SW480 (cell line): ENCODE measurements around the gene DGCR2.
A peak's percentile ranks its signal among the peaks of the same experiment; 100 is the strongest.
"Not testable (repeated sequence)": the region's sequence is repeated elsewhere in the genome, so short reads cannot be mapped to it uniquely, and the experiment has no call there.

Experiments
- DNase-seq: peaks from one replicate; pipeline ENCODE4 v3.0.0-alpha.2; 2016; ENCODE audit warnings: low spot score

The DGCR2 gene

DNA sequence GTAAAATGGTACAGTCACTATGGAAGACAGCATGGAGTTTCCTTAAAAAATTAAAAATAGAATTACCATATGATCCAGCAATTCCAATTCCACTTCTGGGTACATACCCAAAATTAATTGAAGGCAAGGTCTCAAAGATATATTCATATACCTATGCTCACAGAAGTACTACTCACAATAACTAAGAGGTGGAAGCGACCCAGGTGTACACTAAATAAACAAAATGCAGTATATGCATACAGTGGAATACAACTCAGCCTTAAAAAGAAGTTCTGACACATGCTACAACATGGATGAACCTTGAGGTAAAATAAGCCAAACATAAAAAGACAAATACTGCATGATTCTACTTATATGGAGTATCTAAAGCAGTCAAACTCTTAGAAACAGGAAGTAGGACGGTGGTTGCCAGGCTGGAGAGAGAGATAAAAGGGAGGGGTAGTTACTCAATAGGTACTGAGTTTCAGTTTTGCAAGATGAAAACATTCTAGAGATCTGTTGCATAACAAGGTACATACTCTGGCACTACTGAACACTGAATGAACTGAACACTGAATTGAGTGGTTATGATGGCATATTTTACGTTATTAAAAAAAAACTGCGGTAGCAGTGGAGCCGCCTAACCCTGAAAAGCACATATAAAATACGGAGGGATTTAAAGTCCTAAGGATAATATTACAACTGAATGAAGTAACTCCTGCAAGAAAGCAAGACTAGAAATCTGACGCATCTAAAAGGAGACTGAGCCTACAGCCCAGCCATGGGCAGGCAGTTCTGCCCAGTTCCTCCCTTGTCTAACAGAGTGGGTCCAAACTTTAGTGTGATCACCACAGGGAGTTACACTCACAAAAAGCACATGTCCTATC, 12.8 kb downstream of the DGCR2 start:
- DNase-seq: no peak

DNA sequence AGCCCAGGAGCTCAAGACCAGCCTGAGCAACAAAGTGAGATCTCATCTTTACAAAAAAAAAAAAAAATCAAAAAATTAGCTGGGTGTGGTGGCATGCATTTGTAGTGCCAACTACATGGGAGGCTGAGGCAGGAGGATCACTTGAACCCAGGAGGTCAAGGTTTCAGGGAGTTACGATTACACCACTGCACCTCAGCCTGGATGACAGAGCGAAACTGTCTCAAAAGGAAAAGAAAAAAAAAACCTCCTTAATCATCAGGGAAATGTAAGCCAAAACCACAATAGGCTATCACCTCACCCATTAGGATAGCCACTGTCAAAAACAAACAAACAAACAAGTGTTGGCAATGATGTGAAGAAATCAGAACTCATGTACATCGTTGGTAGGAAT, 13.4 kb downstream of the DGCR2 start:
- DNase-seq: no peak

DNA sequence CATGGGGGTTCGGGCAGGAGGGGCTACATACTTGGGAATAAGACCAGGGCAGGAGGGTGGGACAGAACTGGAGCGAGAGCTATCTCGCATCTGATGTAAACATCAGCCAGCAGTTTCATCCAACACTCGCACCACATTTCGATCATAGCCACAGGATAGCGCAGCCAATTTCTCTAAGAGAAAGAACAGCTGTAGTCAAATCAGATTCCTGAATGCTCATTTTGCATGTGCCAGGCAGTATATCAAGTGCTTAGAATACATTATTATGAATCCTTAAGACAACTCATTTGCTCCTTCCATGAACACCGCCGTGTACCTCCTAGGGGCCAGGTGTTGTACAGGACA, 14.5 kb downstream of the DGCR2 start:
- DNase-seq: no peak

DNA sequence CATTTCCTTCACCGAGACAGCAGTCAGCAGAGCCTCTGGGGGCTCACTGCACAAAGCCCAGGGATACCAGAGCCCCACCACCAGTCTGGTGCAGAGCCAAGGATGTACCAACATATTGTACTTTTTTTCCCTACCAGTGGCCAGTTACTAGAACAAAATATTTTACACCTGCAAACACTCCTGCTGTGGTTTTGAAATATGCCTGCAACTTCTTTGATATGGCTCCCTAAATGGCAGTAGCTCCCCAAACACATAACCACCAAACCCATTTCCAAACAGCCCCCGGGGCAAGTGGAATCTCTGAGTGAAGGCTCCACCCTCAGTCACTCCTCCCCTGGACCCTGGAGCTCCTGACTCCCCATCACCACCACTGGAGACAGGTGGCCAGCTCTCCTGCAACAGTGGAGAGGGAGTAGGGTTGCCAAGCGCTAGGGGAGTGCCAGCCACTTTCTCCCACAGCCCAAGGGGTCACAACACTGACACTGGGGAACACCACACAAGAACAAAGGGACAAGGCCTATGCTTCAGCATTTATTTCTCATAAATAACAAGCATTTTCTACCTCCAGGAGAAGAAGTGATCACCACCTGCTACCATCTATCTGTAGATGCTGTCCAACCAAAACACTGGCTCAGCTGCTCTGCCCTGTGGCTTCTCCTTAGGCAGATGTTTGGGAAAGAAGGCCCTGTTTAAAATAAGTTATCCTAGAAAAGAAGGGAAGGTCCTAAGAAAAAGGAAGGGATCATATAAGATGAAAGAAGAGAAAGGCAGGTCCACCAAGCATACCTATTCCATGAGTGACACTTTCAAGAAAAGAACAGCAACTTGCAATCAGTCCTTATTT, 15.1 kb downstream of the DGCR2 start:
- peak; percentile 69 for DNase-seq

DNA sequence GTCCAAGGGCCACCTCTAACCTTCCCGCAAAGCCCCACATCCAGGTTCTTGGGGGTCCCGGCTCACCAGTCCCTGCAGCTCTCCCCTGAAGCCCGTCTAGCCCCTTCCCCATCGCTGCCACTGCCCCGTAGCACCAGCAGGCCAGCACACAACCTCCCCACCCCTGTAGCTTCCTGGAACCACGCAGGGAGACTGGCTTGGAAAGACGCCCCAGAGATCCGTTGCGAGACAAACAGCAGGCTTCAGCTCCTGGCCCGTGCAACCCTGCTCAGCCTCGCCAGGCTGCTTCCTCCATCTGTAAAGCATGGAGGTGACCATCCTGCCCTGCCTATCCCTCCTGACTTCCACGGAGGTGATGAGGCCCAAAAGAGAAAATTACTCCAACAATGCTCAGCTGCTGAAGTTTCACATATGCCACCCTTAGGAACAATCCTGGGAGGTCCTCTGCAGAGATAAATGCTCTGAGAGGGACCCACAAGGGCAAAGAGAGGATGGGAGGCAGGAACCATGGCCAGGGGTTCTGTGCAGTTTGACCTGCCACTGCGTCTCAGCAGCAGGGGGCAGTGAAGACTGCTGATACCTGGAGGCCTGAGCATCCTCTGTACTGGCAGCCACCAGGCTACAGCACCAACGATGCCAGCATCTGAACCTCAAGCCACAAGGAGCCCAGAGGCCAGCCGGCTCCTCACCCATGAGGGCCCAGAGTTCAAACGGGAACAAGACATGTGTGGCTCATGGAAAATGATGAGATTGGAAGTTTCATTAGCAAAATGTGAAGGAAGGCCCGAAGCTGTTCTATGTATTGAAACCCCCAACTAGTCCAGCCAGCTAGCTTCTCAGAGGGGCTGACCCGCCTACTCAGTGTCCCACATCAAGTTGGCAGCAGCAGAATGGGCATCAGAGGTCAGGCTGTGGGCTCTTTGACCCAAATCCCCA, 16.1 kb downstream of the DGCR2 start:
- DNase-seq: peak; percentile 18

DNA sequence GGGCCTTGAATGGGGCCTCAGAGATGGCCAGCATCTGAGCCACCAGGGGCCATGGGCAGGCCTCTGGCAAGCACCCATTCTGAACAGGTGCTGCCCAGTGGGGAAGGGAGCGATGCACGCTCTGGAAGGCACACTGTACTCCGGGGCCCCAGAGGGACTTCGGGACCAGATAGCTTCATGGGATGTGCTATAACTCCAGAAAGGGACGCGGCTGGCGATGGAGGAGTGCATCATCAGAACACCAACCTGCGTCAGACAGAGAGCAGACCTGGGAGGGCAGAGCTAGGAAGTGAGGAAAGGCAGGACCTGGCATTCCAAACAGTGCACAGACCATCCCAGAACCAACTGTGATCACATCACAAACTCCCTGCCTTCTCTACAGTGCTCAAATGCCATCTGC, 16.8 kb downstream of the DGCR2 start:
- DNase-seq: no peak

DNA sequence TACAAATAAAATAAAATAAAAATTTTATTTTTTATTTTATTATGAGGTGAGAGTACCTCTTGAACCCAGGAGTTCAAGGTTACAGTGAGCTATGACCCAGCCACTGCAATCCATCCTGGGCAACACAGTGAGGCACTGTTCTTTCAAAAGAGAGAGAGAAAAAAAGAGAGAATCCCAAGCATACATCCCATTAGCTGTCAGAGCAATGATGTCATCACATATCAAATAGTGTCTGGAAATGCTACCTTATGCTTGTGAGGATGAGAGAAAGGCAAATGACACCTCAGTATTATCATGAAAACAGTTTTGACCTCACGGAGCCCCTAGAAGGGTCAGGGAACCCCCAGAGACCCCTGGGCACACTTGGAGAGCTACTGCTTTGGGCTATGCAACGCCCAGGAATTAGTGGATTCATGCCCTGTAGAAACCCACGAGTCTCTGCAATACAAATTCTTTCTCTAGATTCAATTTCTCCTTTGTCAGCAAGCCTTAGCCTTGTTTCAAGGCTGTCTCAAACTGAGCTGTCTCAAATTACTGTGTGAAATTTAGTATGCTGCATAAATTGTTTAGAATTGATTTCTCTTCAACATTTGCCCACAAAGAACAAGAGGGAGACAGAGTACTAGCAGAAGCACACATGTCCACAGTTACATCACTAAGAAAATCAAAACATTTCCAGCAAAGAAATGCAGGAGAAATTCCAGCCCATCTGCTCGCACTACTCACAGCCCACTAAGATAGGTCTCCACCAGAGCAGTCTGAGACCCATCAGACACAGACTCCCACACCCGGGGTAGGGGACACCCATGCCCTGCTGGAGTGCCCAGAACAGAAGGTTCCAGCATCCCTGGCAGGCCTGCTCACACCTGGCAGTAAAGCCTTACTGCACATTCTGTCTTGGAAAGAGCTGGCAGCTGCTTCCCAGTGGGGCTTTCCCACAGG, 18.1 kb downstream of the DGCR2 start:
- DNase-seq: no peak

DNA sequence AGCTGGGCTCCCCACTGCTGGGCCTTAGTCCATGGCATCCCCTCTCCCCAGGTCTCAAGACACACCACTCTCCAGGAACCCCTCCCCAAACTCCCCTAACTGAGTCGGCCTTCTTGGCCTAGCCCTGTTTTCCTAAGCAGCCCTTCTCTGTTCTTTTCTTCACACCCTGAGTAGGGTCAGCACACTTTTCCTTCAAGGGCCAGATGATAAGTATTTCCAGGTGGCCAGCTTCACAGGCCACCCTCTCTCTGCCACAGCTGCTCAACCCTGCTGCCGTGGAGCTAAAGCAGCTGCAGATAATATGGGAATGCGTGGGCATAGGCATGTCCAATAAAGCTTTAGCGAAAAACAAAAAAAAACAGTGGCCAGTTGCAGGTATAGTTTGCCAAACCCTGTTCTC, 24.1 kb downstream of the DGCR2 start:
- DNase-seq: no peak

DNA sequence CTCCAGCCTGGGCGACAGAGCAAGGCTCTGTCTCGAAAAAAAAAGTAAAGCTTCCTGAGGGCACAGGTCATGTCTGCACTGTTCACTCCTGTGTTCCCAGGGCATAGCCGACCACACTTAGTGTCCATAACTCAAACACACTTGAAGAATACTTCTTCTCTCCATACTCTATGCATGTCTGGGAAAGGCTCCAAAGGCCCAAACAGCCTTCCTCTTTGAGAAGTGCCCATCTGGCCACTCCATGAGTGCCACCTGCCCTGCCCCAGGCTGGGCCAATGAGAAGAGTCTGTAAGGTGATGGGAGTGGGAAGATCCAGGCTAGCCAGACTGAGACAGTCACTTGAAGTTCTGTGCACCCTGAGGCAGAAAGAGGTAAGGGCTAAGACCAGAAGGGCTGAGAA, 24.7 kb downstream of the DGCR2 start:
- DNase-seq: no peak

DNA sequence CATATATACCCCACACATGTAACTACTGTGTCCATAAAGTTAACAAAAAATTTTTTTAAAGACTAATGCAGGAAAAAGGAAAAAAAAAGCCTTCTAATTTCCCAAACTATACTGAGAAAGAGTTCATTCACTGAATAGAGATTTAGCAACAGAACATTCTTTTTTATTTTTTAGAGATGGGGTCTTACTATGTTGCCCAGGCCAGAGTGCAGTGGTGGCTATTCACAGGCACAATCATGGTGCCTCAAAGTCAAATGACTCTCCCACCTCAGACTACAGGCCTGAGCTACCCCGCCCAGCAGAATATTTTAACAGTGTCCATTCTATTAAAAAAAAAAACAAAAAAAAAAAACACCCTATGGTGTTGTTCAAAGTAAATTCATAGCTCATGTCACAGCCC, 25.7 kb downstream of the DGCR2 start:
- DNase-seq: no peak

DNA sequence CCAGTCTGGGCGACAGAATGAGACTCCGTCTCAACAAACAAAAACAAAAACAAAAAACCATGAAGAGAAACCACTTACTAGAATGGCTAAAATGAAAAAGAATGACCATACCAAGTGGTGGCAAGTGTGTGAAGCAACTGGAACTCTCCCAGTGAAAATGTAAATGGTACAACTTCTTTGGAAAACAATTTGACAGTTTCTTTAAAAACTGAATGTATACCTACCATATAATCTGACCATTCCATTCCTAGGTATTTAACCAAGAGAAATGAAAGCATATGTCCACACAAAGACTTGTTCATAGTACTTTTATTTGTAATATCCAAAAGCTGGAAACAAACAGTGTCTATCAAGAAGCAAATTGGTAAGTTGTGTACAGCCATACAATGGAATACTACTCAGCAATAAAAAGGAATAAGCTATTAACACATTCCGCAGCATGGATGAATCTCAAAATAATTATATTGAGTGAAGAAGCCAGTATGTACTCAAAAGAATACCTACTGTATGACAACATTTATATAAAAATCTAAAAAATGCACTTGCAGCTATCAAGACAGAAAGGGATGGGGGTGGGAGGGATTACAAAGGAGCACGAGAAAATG, 27.7 kb downstream of the DGCR2 start:
- DNase-seq: no peak

DNA sequence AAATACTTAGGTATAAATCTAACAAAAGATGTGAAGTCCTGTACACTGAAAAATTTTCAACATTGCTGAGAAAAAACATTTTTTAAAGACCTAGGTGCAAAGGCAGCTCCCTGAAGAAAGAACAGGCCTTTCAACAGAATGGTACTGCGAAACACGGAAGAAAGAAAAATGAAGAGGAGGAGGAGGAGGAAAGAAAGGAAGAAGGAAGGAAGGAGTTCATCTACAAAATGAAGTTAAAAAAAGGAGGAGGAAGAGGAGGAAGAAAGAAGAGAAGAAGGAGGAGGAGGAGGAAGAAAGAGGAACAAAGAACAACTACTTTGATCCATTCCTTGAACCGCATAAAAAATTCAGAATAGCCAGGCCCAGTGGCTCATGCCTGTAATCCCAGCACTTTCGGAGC, 29.5 kb downstream of the DGCR2 start:
- no peak for DNase-seq

DNA sequence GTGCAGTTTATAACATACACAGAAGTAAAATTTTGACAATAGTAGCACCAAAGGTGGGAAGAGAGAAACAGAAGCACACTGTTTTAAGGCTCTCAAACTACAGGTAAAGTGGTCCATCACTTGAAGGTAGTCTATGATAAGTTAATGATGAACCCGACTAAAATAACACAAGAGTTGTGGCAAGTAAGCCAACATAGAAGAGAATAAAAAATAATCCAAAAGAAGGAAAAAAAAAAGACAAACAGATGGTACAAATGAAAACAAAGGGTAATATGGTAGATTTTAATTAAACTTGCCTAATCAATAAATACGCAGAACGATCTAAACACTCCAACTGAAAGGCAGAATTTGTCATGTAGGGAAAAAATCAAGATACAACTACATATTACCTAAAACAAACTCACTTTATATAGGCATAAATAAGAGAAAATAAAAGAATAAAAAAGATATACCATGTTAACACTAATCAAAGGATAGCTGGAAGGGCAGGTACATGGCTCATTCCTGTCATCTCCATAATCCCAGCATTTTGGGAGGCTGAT, 31.6 kb downstream of the DGCR2 start:
- DNase-seq: no peak

DNA sequence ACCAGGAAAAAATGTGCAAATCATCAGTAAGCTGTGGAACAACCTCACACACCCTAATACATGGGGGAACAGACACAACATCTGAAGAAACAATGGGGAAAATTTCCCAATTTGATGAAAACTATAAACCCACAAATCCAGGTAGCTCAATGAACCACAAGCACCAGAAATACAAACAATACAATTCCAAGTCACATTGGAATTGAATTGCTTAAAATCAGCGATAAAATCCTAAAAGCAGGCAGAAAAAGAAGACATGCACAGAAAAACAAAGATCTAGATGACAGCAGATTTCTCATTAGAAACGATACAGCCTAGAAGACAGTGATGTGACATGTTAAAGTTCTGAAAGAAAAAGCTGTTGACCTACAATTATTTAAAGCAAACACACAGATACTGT, 32.0 kb downstream of the DGCR2 start:
- no peak for DNase-seq

DNA sequence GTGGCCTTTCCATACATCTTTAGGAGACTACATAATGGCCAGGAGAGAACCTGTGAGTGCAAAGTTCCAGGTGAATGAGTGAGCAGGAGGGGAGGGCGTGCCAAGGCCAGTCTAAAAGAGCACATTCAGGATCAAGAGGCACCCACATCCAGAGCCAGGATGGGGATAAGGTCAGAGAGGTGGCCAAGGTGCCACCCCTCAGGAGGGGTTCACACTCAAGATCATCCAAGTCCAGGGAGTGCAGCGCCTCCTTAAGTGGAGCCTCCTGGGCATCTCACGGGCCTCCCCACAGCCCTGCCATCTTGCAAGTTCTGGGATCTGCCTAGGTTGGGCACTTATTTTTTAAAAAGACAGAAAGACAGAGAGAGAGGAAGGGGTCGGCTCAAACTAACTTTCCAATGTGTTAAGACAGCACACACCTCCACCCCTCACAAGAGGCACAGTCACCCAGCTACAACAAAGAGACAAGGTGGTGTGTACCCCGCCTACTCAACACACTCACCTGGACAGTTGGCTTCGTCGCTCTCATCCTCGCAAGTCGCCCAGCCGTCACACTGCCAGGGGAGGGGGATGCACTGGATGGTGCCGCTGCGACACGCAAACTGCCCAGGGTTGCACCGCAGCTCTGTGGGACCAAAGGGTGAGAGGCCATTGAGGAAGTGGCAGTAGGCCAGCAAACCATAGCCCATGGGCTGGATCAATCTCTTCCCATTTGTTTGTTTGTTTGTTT, 33.2 kb downstream of the DGCR2 start:
- DNase-seq: no peak

DNA sequence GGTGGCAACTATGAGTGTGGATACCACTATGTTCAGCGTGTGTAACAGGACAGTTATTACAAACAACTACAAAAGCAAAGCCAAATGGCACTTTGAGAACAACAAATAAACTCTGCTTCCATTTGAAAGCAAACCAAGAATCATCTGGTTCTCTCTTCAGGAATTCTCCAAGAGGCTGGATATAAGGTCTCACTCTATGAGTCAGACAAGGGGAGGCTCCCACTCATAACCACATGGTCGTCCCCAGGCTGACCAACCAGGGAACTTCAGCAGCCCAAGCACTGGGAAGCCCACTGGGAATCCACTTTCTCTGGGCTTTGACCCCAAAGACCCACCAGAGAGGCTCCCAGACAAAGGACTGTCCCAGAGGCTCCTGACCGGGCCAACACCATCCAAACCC, 35.3 kb downstream of the DGCR2 start:
- no peak for DNase-seq

DNA sequence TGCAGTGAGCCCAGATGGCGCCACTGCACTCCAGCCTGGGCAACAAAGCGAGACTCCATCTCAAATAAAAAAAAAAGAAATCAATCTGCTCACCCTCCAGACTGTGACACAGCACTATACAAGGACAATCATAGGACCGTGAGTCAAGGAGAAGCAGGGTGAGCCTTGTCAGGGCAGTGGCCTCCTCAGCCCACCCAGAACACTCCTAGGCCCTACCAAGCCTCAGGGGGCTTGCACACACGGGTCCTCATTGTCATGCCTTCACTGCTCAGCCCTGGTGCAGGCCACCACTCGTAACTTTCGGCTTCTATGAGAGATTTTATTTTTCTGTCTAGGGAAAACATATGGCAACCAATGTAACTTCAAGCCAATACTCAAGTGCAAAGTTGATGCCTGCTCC, 35.8 kb downstream of the DGCR2 start:
- DNase-seq: no peak

DNA sequence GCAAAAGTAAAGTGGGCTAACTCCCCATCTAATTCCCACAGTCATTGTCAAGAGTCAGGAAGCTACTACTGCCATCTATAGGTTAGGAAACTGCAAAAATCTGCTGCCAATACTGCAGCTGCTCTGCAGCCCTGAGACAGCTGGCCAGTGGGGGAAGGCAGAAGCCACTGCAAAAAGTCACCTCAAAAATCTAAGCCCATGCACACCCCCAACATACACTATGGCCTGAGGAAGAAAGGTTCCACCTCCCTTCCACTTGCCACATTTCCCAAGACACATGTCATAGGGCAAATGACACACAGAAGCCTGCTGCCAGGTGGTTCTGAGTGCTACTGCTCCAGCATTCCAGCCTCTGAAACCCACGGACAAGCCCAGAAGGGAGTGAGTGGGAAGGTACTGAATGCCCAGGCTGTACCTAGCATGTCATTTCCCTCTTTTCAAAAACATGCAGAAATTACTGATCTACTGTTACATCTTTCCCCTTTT, 36.9 kb downstream of the DGCR2 start:
- peak; percentile 39 for DNase-seq

DNA sequence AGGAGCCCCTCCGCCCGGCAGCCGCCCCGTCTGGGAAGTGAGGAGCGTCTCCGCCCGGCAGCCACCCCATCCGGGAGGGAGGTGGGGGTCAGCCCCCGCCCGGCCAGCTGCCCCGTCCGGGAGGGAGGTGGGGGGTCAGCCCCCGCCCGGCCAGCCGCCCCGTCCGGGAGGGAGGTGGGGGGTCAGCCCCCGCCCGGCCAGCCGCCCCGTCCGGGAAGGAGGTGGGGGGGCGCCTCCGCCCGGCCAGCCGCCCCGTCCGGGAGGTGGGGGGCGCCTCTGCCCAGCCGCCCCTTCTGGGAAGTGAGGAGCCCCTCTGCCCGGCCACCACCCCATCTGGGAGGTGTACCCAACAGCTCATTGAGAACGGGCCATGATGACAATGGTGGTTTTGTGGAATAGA, 37.6 kb downstream of the DGCR2 start:
- not testable (repeated sequence) for DNase-seq

DNA sequence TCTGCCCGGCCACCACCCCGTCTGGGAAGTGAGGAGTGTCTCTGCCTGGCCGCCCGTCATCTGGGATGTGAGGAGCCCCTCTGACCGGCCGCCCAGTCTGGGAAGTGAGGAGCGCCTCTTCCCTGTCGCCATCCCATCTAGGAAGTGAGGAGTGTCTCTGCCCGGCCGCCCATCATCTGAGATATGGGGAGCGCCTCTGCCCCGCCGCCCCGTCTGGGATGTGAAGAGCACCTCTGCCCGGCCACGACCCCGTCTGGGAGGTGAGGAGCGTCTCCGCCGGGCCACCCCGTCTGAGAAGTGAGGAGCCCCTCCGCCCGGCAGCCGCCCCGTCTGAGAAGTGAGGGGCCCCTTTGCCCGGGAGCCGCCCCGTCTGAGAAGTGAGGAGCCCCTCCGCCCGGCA, 38.1 kb downstream of the DGCR2 start:
- not testable (repeated sequence) for DNase-seq
